Measurements from ENCODE around the gene XCR1. TPM values are rescaled to one million over a fixed set of nuclear protein-coding genes. Genes with fewer than 3 reads are reported as not detected.

The XCR1 gene
- total and polyA plus RNA-seq, 9 of the 15 experiments (the other 6 are each of a cell fraction or from before 2014, with no cell fraction given): not detected

- no peak for TF ChIP-seq MYNN (IDR thresholded peaks at IDR 0.05)
- TF ChIP-seq MYNN (CRISPR knock-in tag; IDR thresholded peaks at IDR 0.05): no peak
- TF ChIP-seq ZHX1 (conservative IDR thresholded peaks at IDR 0.05; ENCODE audit: low read length): peak; percentile 76; the same call in 1 of the 2 replicates
- TF ChIP-seq HSF4 (CRISPR knock-in tag; IDR thresholded peaks at IDR 0.05; ENCODE audit: borderline replicate concordance): no peak
- TF ChIP-seq HMG20B (CRISPR knock-in tag; IDR thresholded peaks at IDR 0.05): no peak
- no peak for TF ChIP-seq ZNF77 (CRISPR knock-in tag; IDR thresholded peaks at IDR 0.05)
- TF ChIP-seq CTCF (IDR thresholded peaks at IDR 0.05 in 2 of 3, conservative IDR thresholded peaks at IDR 0.05 in 1 of 3; ENCODE audit: insufficient read depth in 2 of 3, low read depth in 1 of 3, low read length in 3 of 3): no peak
- no peak for TF ChIP-seq ZNF764 (CRISPR knock-in tag; IDR thresholded peaks at IDR 0.05; ENCODE audit: low read depth)
- no peak for TF ChIP-seq ZZZ3 (IDR thresholded peaks at IDR 0.05)
- no peak for TF ChIP-seq E2F3 (CRISPR knock-in tag; IDR thresholded peaks at IDR 0.05)
- TF ChIP-seq CBX3 (IDR thresholded peaks at IDR 0.05; ENCODE audit: borderline replicate concordance in 1 of 2, low read length in 2 of 2): no peak; a peak in 1 of 3 replicates
- TF ChIP-seq GATAD2A (IDR thresholded peaks at IDR 0.05): no peak
- peak; percentile 93 to 94 for TF ChIP-seq SIX5 (IDR thresholded peaks at IDR 0.05; ENCODE audit: borderline replicate concordance in 1 of 2, insufficient read depth in 1 of 2, low read depth in 1 of 2, low read length in 2 of 2)
- peak; percentile 55 for TF ChIP-seq PKNOX1 (IDR thresholded peaks at IDR 0.05)
- no peak for TF ChIP-seq HDAC3 (IDR thresholded peaks at IDR 0.05; ENCODE audit: borderline replicate concordance, partially characterized antibody)
- TF ChIP-seq HNRNPH1 (optimal IDR thresholded peaks at IDR 0.05; ENCODE audit: low read depth, low read length): no peak
- no peak for TF ChIP-seq RBM14 (IDR thresholded peaks at IDR 0.05; ENCODE audit: borderline replicate concordance, insufficient read depth, low read depth, low read length)
- TF ChIP-seq ZEB2 (IDR thresholded peaks at IDR 0.05): no peak
- peak; percentile 60; the same call in 1 of the 2 replicates for TF ChIP-seq ZNF511 (CRISPR knock-in tag; IDR thresholded peaks at IDR 0.05)
Measured at GRCh38 chr3:45995236-45996192, 31.8 kb downstream of the XCR1 start, which contains the start of gene FYCO1 (continued).

All from K562 (cell line).